ENCODE results near the gene TEX51.

Gene TEX51

DNA sequence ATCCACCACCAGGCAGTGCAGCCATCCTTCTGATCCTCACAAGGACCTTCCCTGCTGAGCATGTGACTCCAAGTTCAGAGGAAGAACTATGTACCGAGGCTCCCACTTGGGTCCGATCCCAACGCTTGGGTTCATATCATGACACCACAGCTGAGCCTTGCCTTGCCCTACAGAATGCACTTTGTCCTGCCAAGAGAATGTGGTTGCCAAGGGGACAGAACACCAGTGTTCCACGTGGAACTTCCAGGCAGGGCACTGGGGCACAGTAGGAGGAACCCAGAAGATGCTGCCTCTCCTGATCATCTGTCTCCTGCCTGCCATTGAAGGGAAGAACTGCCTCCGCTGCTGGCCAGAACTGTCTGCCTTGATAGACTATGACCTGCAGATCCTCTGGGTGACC lies at the start of gene TEX51:
Gene TEX51, plus strand, starts transcription at position 255 of the 400 bp plus-strand sequence. Its CDS starts 29 bp downstream, at position 284.
- no peak for DNase-seq (ENCODE audit: low read depth in 2 of 2)

DNA sequence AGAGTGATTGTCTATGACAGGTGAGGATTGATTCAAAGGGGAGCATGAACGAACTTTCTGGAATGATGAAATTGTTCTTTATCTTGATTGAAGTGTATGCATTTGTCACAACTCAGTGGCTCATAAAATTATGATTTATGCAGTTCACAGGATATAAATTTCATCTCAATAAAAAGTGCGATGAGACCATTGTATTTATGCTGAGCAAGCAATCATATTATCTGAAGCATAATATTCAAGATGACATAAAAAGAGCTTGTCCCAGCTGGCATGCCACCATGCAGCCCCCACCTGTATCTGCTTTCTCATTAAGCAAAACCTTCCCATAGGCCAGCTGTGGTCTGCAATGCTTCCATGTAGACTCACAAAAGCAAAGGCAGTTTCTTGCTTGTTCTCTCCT lies 49.6 kb upstream of the TEX51 start:
- no peak for DNase-seq (ENCODE audit: low read depth in 2 of 2)

DNA sequence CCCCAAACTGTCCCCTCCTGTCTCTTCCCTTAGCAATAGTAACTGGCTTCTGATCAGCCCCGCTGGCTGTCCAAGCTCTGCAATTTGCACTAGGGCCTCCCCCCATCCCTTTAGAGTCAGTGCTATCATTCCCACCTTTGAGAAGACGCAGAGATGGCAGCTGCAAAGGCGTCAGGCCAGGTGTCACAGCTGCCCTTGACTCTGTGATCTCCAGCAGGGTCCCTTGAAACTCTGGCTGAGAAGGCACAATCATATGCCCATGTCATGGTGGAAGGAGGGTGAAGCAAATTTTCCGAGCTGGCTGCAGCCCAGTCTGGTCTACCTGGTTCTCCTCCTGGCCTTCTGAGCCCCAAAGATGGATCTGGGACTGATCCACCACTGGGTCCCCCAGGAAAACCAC lies 49.2 kb upstream of the TEX51 start:
- no peak for DNase-seq (ENCODE audit: low read depth in 2 of 2)

DNA sequence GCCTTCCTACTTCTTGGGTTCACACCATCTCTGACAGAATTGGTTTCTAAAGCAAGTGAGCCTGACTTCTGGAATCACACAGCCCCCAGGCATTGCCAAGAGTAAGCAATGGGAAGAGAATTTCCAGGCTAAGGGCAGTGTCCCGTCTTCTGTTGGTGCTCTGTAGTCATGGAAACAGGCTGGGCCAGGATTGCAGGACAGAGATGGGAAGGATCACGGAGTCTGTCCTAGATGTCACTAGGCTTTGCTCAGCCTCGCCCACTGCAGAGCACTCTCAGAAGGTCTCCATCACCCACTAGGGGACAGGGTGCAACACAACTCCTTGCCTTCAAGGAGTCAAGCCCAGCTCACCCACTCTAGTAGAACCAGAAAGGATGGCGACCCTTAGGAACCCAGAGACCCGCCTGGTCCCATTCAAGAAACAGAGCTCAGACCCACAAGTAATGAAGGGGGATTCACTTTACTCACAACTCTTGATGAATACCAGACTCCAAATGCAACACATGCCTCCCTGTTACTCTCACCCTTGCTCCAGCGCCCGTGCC lies 48.6 kb upstream of the TEX51 start:
- DNase-seq (ENCODE audit: low read depth in 2 of 2) = no peak

DNA sequence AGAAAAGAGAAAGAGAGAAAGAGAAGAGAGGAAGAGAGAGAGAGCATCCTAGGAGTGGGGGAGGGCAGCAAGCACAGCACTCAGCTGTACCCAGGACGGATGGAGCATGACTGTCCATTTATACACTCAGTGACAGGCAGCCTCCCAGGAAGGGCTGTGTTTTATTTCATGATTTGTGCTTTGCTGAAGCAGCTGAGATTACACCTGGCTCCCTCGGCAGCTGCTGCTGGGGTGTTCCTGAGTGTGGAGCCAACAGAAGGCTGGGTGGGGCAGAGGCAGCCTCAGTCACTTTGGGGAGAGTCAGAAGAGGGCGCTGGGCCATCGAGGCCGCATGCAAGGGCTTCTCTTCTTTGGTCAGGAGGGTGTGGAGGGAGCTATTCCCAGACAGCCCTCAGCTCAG lies 47.8 kb upstream of the TEX51 start:
- DNase-seq (ENCODE audit: low read depth in 2 of 2) = no peak

DNA sequence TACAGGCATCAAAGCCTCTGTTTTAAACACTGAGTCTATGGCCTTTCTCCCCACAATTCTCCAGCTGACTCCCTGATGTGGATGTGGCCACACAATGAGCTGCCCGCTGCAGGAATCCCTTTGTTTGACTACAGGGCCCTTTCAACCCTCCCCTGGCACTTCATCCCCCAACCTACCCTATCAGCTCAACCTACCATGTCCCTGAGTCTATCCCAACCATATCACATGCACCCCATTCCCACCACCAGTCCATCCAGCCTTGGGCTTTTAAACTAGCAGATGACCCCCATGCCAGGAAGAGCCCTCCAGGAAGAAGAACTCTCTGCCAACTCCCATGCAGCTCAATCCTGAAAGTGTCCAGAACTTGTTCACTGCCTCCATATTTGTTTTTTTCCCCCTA lies 46.9 kb upstream of the TEX51 start:
- no peak for DNase-seq (ENCODE audit: low read depth in 2 of 2)

DNA sequence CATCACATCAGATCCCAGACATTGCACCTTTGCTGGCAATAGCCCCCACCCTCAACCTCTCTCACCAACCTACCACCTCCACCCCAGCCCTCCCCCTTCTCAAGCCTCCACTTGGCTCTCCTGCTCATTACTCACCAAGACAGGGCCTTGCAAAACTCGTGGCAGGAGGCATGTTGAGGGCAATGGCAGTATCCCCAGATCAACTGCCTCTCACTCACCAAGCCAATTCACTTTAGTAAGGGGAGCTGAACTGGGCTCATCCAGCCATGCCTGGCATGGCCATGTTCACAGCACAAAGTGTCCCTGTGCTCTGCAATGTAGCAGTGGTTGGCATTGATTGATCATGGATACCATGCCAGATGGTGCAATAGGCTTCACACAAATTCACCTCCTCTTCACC lies 46.3 kb upstream of the TEX51 start:
- DNase-seq (ENCODE audit: low read depth in 2 of 2) = no peak

DNA sequence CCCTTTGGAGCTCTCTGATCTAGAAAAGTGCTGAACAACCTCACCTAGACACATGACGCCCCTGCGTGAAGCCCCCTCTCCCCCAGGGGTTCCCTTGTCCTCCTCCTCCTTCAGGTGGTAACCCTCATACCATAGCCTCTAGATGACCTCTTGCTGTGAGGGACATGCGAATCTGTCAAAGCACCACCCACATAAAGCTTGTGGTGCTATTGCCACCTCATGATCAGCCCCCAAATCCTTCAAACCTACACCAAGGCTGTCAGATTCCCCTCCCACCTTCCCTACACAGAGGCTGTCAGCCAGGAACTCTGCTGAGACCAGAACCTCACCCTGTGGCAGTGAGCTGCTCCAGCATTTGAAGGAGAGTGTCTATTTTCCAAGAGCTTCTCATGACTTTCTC lies 43.1 kb upstream of the TEX51 start:
- DNase-seq (ENCODE audit: low read depth in 2 of 2) = no peak

DNA sequence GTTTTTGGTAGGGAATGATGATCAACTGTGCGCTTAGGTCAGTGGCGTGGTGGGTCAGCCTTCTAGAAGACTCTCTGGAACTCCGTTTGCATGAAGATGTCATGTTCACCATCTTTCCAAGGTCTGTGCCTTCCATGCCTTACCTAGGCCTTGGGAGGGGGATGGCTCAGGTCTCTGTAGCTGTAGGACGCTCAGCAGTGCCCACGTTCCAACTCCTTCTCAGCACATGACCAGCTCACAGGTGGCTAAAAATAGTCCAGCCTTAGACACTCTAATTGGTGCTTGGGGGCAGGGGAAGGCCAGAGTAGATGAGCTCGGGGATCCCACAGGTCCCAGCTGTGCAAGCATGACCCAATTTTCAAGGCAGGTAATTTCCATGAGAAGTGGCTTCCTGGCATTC lies 42.3 kb upstream of the TEX51 start:
- DNase-seq (ENCODE audit: low read depth in 2 of 2) = no peak

DNA sequence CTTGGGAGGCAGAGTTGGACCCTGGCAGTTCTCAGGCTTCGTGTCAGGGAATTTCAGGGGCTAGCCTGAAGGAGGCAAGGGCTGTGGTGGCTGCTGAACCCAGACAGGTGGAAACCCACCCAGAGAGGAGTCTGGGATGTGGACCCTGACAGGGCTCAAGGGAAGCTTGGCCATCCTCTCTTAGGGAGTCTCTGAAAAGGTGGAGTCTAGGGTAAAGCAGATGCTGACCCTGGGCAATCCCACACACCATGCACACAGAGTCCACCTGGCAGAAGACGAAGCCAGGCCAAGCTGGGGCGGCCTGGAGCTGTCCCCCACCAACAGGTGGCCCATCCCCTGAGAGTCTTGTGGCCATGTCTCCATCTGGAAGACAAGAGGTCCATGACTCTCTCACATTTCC lies 41.2 kb upstream of the TEX51 start:
- DNase-seq (ENCODE audit: low read depth in 2 of 2) = no peak

DNA sequence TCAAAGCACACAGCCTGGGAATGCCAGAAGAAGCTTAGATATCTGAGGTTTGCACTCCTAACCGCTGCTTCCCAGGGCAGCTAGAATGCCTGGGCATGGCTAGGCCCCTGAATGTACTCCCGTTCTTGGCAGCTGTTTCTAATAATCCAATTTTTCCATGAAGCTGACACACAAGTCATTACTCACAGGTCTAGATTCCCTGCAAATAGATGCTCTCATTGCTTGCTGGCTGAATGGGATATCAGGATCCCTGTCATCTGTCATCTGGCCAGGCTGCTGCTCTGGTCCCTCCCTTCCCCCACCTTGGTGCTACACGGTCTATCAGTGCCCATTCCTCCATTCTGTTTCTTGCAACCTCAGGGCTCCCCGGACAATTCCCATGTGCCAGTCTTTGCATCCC lies 40.7 kb upstream of the TEX51 start:
- DNase-seq (ENCODE audit: low read depth in 2 of 2) = no peak

DNA sequence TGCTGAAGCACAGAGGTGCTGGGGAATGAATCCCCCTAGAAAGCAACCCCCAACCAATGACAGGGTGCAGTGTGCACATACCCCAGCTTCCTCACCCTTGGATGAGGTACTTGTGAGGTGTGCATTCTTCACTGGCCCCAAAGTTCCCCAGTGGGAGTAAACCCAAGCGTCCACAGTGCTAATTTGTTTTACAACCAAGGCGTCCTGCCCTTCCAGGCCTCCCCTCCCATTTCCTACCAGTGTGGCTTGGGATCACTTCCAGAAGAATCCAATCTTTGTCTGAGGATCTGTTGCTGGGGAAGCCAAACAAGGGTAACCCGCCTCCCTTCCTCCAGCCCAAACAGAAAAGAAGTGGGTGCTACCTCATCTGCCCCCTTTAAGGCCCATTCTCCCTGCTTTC lies 40.3 kb upstream of the TEX51 start:
- DNase-seq (ENCODE audit: low read depth in 2 of 2) = no peak

DNA sequence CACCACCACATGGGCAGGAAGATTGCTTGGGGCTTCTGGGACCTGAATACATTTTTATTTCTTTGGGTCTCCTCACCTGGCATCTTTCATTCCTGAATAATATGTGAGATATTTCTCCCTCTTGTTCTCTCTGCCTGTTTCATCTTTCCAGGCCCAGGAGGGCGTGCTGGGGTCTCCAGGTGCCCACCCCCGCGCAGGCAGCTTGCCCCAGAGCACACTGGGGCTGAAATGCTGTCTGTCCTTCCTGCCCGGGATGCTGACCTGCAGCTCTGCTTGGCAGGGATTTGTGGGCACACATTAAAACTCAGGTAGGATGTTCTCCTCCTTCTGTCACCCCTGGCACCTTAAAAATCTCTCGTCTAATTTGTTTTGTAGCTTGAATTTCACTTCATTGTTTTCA lies 39.7 kb upstream of the TEX51 start:
- no peak for DNase-seq (ENCODE audit: low read depth in 2 of 2)

DNA sequence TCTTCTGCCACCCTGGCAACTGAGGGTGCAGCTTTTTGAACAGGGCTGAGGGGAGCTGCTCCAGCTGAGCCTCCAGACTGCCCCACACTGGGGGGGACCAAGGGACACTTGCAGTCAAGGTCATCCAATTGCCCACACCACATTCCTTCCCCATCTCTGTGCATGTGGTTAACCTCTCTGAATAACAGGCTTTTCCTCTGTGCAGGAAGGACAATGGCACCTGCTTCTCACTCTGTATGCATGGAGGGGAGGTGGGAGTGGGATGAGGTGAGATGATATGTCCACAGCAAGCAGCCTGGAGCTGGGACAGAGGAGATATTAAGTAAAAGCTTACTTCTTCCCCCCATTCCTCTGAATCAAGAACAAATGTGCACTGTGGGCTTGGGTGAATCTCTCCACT lies 39.1 kb upstream of the TEX51 start:
- no peak for DNase-seq (ENCODE audit: low read depth in 2 of 2)

DNA sequence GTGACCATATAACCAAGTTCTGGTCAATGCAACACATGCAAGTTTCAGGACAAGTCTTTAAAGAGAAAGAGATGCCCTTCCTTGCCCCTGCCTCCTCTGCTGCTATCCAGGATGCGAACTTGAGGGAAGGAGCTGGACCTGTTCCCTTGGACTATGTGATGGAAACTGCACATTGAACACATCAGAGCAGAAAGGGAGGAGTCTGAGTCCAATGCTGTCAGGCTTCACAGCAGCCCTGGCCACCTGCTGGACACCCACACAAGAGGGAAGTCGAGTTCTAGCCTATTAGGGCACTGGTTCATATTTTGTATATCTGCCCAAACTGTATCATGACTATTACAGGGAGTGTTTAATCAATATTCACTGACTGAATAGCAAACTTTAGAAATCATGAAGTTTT lies 38.3 kb upstream of the TEX51 start:
- no peak for DNase-seq (ENCODE audit: low read depth in 2 of 2)

DNA sequence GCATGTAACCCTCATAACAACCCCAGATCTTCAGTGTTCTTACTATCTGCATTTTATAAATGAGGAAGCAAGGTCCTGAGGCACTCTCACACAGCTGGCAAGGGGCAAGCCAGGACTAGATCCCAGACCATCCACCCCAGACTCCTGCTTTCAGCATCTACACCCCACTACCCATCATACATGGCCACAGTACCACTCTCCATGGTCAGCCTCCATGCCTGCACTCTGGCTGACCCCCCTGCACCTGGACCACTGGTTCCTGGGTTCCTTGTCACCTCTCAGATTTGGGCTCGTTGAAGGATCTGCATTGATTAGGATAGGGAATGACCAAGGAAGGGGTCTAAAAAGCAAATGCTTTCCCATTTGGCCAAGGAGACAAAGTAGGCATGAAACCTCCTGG lies 36.0 kb upstream of the TEX51 start:
- no peak for DNase-seq (ENCODE audit: low read depth in 2 of 2)

DNA sequence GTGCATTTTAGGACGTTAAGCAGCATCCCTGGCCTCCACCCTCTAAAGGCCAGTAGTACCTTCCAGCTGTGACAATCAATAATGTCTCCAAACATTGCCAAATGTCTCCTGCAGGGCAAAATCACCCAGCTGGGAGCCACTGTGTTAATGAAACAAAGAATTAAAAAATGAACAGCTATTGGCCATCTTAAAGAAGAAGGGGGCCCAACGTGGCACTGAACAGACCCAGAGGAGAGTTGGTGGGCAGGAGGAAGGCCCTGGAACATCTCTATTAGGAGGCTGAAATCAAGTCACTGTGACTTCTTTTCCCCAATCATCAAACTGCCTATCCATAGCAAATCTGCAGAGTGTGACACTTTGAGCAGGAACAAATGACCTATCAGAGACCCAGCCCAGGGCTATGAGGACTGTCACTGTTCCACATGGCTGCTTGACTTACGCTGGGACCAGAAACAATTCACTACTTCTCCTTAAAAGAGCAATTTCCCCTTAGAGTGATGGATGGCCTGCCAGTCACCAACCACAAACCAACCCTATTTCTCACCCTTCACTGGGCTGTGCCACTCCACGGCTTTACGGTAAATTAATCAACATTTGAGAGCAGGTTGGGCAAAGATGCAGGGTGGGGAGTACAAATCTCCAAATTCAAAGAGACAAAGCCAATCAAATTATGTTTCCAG lies 35.2 kb upstream of the TEX51 start:
- no peak for DNase-seq (ENCODE audit: low read depth in 2 of 2)

DNA sequence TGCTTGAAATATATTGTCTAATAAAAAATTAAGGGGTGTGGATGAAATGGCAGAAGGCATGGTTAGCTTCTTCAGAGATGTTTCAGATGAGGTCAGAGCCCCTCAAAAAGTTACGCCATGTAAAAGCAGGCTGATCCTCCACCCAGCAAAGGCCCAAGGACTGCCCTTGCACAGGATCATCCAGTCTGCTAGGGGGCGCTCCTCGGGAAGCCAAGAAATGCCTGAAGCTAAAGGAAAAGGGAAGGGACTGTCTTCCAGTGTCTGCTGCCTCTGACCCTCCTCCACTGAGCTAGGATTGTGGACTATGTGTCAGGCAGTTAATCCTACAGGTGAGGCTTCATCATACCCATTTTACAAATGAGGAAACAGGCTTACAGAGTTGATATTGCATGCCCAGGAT lies 33.8 kb upstream of the TEX51 start:
- DNase-seq (ENCODE audit: low read depth in 2 of 2) = no peak

DNA sequence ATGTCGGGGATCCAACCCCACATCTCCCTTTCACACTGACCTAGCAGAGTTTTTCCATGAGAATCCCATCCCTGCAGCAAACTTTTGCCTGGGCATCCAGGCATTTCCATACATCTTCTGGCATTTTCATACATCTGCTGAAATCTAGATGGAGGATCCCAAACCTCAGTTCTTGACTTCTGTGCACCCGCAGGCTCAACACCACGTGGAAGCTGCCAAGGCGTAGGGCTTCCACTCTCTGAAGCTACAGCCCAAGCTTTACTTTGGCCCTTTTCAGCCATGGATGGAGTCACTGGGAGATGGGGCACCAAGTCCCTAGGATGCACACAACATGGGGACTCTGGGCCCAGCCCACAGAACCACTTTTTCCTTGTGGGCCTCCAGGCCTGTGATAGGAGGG lies 32.2 kb upstream of the TEX51 start:
- DNase-seq (ENCODE audit: low read depth in 2 of 2) = no peak

DNA sequence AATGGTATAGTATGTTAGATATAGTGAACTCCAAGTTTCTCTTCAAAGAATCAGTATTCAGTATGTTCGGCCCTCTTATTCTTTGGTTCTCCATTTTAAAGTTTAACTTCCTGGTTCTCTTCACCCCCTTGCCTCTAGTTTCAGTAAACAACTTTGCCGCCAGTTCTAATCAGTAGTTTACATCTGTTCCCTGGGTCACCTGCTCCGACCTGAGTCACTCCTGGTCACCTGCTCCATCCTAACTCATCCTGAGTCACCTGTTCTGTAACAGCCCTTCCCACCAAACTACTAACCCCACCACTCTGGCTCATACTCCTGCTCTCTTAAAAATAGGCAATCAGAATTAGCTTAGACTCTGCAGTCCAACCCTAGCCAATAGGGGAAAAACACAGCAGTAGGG lies 23.7 kb upstream of the TEX51 start:
- DNase-seq (ENCODE audit: low read depth in 2 of 2) = no peak

DNA sequence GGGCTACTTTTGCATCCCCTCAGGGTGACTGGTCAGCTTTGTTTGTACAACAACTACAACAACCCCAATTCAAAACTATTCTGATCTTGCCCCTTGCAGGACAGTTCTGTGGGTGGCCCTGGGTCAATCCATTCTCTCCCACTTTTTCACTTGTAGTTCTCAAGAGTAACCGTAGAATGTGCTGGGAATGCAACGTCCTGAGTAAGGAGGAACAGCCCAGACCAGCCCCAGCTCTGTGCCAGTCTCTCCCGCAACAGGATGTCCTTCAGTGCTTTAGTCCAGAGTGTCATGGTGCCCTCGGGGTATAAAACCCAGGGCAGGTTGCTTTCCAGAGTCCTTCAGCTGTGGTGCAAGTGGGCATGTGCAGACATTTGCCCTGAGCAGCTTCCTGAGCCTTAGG lies 22.1 kb upstream of the TEX51 start:
- DNase-seq (ENCODE audit: low read depth in 2 of 2) = no peak

DNA sequence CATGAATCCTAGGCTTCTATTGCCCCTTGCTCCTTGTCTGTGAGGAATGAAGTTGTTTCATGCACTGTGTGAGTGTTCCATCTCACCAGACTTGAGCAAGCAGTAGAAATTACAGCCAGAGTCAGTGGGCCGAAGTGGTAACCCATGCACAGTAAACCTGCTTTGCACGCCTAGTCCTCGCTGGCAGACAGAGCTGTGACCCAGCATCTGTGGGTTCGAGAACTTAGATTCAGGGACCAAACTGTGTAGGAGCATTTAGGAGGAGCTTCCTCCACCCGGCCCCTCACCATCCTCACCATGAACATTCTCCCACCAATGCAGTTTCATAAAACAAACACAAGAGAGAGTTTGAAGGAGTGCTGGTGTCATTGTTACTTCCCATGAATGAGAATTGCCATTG lies 21.6 kb upstream of the TEX51 start:
- DNase-seq (ENCODE audit: low read depth in 2 of 2) = no peak

DNA sequence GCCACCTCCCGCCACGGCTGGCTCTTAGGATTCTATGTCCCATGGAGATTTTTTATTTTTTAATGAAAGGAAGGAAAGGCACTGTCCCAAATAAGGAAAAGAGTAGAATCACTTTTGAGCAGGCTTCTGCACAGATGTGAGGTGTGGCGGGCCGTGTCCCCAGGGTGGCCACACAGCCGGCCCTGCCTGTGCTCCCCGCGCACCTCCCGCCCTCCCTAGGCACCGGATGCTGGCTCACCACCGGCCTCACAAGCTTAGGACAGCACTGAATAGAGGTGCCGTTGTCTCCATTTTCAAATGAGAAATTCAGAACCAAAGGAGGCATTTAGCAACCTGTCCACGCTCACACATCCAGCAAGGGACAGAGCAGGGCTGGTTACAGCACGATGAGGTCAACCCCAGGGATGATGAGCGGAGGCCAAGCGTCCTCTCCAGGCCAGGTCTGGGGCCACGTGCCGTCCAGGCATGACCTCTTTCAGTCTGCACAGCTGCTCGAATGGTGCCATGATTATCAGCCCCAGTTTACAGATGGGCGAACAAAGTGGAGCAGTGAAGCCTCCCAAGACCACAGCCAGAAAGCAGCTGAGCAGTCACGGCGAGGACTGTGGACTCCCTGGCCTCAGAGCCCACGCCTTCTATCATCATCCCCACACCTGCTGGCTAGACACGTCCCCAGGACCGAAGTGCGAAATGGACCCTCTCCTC lies 20.7 kb upstream of the TEX51 start:
- DNase-seq (ENCODE audit: low read depth in 2 of 2) = no peak

DNA sequence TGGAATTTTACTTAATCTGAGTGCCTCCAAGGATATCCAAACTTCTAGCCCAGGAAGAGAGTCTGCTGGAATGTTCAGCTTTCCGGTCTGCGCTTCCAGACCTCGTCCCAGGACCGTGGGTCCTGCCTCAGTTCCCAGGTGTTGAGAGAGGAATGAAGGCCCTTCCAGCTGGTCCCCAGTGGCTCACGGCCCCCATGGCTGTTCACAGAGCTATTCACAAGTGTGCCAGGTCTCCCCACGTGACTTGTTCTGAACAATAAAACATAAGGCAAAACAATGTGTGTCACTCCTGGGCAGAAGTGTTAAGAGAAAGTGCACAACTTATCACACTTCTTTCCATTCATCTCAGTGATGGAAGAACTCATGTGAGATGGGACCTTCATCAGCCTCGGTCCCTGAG lies 20.1 kb upstream of the TEX51 start:
- no peak for DNase-seq (ENCODE audit: low read depth in 2 of 2)
